Measurements from ENCODE around the gene CSF1. TPM values are rescaled to one million over a fixed set of nuclear protein-coding genes. Genes with fewer than 3 reads are reported as not detected.

Gene CSF1
- total and polyA plus RNA-seq, 5 donors = 13.5 to 22.6 (median 16.6) TPM

DNA sequence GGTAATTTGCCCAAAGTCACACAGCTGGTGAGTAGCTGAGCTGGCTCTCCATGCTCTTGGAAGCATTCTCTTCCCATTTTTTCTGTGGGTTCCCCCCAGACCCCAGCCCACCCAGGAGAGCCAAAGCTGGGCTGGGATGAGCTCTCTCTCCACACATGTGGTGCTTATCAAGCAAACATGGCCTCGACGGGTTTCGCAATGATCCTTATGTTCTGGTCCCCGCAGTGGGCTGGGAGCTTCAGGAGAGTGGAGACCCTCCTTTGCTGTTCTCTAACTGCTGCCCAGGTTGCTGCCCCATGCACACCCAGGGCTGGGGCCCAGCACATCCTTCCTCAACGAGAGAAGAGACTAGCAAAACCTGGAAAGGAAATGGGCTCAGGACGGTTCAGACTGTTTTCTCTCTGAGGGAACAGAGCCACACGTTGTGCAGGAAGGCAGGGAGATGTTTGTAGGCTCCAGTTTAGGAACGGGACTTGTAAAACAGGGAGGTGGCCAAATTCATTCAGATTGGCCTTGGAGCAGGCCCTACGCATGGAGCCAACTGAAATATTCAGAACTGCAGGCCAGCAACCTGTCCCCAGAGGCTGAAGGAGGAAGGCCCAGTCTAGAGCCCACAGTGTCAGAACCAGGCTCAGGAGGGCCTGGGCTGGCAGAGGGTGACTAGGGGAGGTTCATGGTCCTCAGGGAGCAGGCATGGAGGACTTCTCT lies 27.2 kb upstream of the CSF1 start:
- 41% methylated on average over 9 of the region's 9 CpGs for WGBS

GRCh38 chr1:109884242-109884891 lies 26.3 kb upstream of the CSF1 start:
- H3K4me3 ChIP-seq (ENCODE audit: low read length) = no peak overlapping the region
- H3K4me1 ChIP-seq (ENCODE audit: control insufficient read depth, insufficient read depth, low read length) = peaks cover 8% of the 10 kb centered on the region
- no peaks in the 10 kb centered on the region for H3K9me3 ChIP-seq (ENCODE audit: control insufficient read depth, low read length)
- intact Hi-C loops (cut with DNase I) = no loop called here
- whole genome bisulfite sequencing = 74% methylated on average over 8 of the region's 8 CpGs
- peak in 1 of 3 donors; percentile 60 for DNase-seq
- ATAC-seq = peak in 1 of 2 donors; percentile 24
- peak overlapping the region; percentile 34 for H3K27ac ChIP-seq (ENCODE audit: low read length)
- H3K27me3 ChIP-seq (ENCODE audit: control insufficient read depth, insufficient read depth) = no peaks in the 10 kb centered on the region

More for the DNA sequence above, 27.2 kb upstream of the CSF1 start:
- Histone ChIP-seq H3K27ac (ENCODE audit: low read length) (peak overlapping the region; percentile 37), H3K9me3 (ENCODE audit: control insufficient read depth, low read length) (no peaks in the 10 kb centered on the region), H3K27me3 (ENCODE audit: control insufficient read depth, insufficient read depth) (no peaks in the 10 kb centered on the region), H3K4me1 (ENCODE audit: control insufficient read depth, insufficient read depth, low read length) (peaks cover 8% of the 10 kb centered on the region), H3K4me3 (ENCODE audit: low read length) (no peak overlapping the region)
- DNase-seq = peak; percentile 60 to 91 (median 86)
- peak; percentile 80 to 85 for ATAC-seq
- intact Hi-C loops (cut with DNase I) = no loop called here

DNA sequence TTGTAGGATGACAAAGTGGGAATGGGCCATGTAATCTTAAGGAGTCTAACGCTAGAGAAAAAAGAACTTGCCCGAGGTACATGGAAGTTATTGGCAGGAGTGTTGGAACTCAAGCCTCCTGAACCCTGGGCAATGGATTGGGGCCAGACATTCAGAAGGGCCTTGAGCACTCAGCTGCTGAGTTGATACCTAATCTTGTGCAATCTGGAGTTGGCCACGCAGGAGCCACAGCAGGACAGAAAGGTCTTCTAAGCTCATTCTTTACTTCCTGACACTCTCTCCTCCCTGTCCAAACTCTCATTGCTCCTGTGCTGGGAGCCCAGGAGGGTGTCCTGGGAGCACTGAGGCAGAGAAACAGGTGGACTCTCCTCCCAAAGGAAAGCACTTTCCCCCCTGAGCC lies 25.1 kb upstream of the CSF1 start:
- ATAC-seq = no peak
- intact Hi-C loops (cut with DNase I) = no loop called here
- Histone ChIP-seq H3K4me3 (ENCODE audit: low read length) (no peak overlapping the region), H3K27me3 (ENCODE audit: control insufficient read depth, insufficient read depth) (no peaks in the 10 kb centered on the region), H3K4me1 (ENCODE audit: control insufficient read depth, insufficient read depth, low read length) (peaks cover 12% of the 10 kb centered on the region), H3K27ac (ENCODE audit: low read length) (no peak overlapping the region), H3K9me3 (ENCODE audit: control insufficient read depth, low read length) (no peaks in the 10 kb centered on the region)
- DNase-seq = no peak
- WGBS = 79% methylated on average over 3 of the region's 3 CpGs

DNA sequence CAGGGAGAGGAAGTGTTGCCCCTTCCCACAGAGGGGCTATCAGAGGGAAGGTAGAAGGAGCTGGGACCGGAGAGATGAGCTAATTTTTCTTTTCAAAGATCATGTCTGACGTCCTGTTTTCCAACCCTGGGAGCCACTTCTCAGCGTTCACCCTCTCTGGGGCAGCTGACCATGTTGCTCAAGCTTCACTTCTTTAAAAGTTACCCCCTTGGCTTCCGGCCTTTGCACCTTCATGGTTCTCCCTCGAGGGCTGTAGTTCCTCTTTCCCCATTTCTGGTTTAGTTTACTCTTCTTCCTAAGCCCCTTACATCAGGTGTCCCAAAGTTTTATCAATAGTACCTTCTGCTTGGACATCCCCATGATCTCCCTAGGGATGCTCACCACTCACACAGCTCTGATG lies 23.8 kb upstream of the CSF1 start:
- intact Hi-C loops (cut with DNase I) = no loop called here
- Histone ChIP-seq H3K27ac (ENCODE audit: low read length) (no peak overlapping the region), H3K4me1 (ENCODE audit: control insufficient read depth, insufficient read depth, low read length) (peaks cover 19% of the 10 kb centered on the region), H3K4me3 (ENCODE audit: low read length) (no peak overlapping the region), H3K27me3 (ENCODE audit: control insufficient read depth, insufficient read depth) (no peaks in the 10 kb centered on the region), H3K9me3 (ENCODE audit: control insufficient read depth, low read length) (no peaks in the 10 kb centered on the region)
- WGBS = 80% methylated on average over 5 of the region's 5 CpGs
- DNase-seq = no peak
- no peak for ATAC-seq

DNA sequence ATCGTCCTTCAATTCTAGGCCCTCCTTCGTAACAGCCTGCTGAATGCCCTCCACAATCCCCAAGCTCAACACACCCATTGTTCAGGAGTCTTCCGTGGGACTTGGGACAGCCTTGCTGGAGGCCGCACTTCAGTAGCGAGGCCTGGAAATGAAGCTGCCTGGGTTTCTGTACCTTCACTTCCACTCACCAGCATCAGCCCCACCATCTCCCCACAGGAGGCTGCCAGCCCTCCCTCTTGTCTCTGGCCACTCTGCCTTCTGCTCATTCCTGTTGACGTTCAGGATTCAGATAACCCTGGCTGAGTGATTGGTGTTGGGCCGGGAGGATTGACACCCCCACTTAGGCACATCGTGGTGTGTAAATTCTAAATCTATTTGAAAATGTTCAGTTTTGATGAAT lies 23.4 kb upstream of the CSF1 start:
- H3K9me3 ChIP-seq (ENCODE audit: control insufficient read depth, low read length) = no peaks in the 10 kb centered on the region
- H3K4me3 ChIP-seq (ENCODE audit: low read length) = no peak overlapping the region
- peaks cover 23% of the 10 kb centered on the region for H3K4me1 ChIP-seq (ENCODE audit: control insufficient read depth, insufficient read depth, low read length)
- H3K27ac ChIP-seq (ENCODE audit: low read length) = no peak overlapping the region
- DNase-seq = no peak
- H3K27me3 ChIP-seq (ENCODE audit: control insufficient read depth, insufficient read depth) = no peaks in the 10 kb centered on the region
- intact Hi-C loops (cut with DNase I) = no loop called here
- 79% methylated on average over 8 of the region's 8 CpGs for WGBS
- no peak for ATAC-seq

DNA sequence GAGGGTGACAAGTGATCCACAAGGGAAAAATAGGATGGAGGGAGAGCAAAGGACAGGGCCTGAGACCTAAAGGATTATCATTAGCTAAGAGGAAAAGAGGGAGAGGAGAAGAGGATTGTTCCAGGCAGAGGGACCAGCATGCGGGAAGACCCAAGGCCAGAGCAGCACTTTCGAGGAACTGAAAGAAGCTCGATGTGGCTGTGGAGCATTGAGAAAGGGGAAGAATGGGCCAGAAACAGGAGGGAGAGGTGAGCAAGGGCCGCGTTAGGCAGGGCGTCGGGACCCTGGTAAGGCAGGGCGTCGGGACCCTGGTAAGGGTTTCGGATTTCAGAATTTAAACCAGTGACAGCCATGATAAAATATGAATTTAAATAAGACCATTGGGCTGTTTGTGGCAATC lies 22.8 kb upstream of the CSF1 start:
- intact Hi-C loops (cut with DNase I) = no loop called here
- 84% methylated on average over 10 of the region's 10 CpGs for WGBS
- Histone ChIP-seq H3K27ac (ENCODE audit: low read length) (no peak overlapping the region), H3K4me3 (ENCODE audit: low read length) (no peak overlapping the region), H3K9me3 (ENCODE audit: control insufficient read depth, low read length) (no peaks in the 10 kb centered on the region), H3K27me3 (ENCODE audit: control insufficient read depth, insufficient read depth) (no peaks in the 10 kb centered on the region), H3K4me1 (ENCODE audit: control insufficient read depth, insufficient read depth, low read length) (peaks cover 26% of the 10 kb centered on the region)
- ATAC-seq (no peak), DNase-seq (no peak)

GRCh38 chr1:109889094-109889493 lies 21.6 kb upstream of the CSF1 start:
- WGBS = 92% methylated on average over 3 of the region's 3 CpGs
- Histone ChIP-seq H3K27ac (ENCODE audit: low read length) (no peak overlapping the region), H3K9me3 (ENCODE audit: control insufficient read depth, low read length) (no peaks in the 10 kb centered on the region), H3K4me3 (ENCODE audit: low read length) (no peak overlapping the region), H3K4me1 (ENCODE audit: control insufficient read depth, insufficient read depth, low read length) (peaks cover 21% of the 10 kb centered on the region), H3K27me3 (ENCODE audit: control insufficient read depth, insufficient read depth) (no peaks in the 10 kb centered on the region)
- ATAC-seq = no peak
- DNase-seq = no peak
- intact Hi-C loops (cut with DNase I) = no loop called here

GRCh38 chr1:109890115-109890953 lies 20.3 kb upstream of the CSF1 start:
- H3K27me3 ChIP-seq (ENCODE audit: control insufficient read depth, insufficient read depth) = no peaks in the 10 kb centered on the region
- H3K9me3 ChIP-seq (ENCODE audit: control insufficient read depth, low read length) = no peaks in the 10 kb centered on the region
- no peak overlapping the region for H3K27ac ChIP-seq (ENCODE audit: low read length)
- intact Hi-C loops (cut with DNase I) = loop anchor here in 1 of 4 donors (10.0 kb wide), 1 partner anchor 66 kb away; no protein-coding TSS in a partner anchor
- DNase-seq (no peak), ATAC-seq (peak in 1 of 2 donors; percentile 32)
- H3K4me1 ChIP-seq (ENCODE audit: control insufficient read depth, insufficient read depth, low read length) = peaks cover 20% of the 10 kb centered on the region
- 83% methylated on average over 5 of the region's 5 CpGs for WGBS
- no peak overlapping the region for H3K4me3 ChIP-seq (ENCODE audit: low read length)

DNA sequence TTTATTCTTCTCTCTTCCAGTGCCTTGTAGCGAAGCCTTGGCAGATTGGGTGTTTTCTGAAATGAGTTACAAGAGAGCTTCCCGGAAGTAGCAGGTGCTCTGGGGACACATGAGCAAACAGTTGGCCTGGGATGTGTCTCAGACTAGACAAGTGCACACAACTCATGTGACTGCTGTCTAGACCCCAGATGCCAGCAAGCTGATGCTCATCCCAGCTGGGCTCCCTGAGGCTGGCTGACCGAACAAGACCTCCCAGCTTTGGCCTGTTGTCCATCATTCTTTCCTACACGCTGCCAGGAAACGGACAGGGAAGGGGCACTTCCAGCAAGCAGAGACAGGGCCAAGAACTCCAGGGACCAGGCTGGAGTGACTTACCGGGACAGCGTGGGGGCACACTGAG lies 18.7 kb upstream of the CSF1 start:
- Histone ChIP-seq H3K27ac (ENCODE audit: low read length) (peak overlapping the region; percentile 60), H3K9me3 (ENCODE audit: control insufficient read depth, low read length) (no peaks in the 10 kb centered on the region), H3K4me1 (ENCODE audit: control insufficient read depth, insufficient read depth, low read length) (peaks cover 29% of the 10 kb centered on the region), H3K4me3 (ENCODE audit: low read length) (no peak overlapping the region), H3K27me3 (ENCODE audit: control insufficient read depth, insufficient read depth) (no peaks in the 10 kb centered on the region)
- DNase-seq (no peak), ATAC-seq (no peak)
- WGBS = 32% methylated on average over 7 of the region's 7 CpGs
- intact Hi-C loops (cut with DNase I) = loop anchor here in 1 of 4 donors (10.0 kb wide), 1 partner anchor 67 kb away; no protein-coding TSS in a partner anchor

GRCh38 chr1:109892561-109893368 lies 17.9 kb upstream of the CSF1 start:
- ATAC-seq = peak; percentile 24 to 45
- Histone ChIP-seq H3K4me3 (ENCODE audit: low read length) (no peak overlapping the region), H3K27ac (ENCODE audit: low read length) (peak overlapping the region; percentile 60), H3K9me3 (ENCODE audit: control insufficient read depth, low read length) (no peaks in the 10 kb centered on the region), H3K27me3 (ENCODE audit: control insufficient read depth, insufficient read depth) (no peaks in the 10 kb centered on the region), H3K4me1 (ENCODE audit: control insufficient read depth, insufficient read depth, low read length) (peaks cover 29% of the 10 kb centered on the region)
- intact Hi-C loops (cut with DNase I) = loop anchor here in 1 of 4 donors (10.0 kb wide), 1 partner anchor 68 kb away; no protein-coding TSS in a partner anchor
- peak; percentile 52 to 68 (median 59) for DNase-seq
- WGBS = 64% methylated on average over 10 of the region's 10 CpGs
